BLaER1 (cell line): ENCODE data around the gene SPPL3.
"Not testable (repeated sequence)": the region's sequence is repeated elsewhere in the genome, so short reads cannot be mapped to it uniquely, and the experiment has no call there.

Experiments
- H3K27ac ChIP-seq: shearing (Covaris generic); formaldehyde crosslinking; 2 replicates; pipeline ENCODE4 v1.8.1; 2022
- H3K27me3 ChIP-seq: shearing (Covaris generic); formaldehyde crosslinking; 2 replicates; pipeline ENCODE4 v1.8.1; 2022
- H3K36me3 ChIP-seq: shearing (Covaris generic); formaldehyde crosslinking; 2 replicates; pipeline ENCODE4 v1.8.1; 2022
- H3K4me1 ChIP-seq: shearing (Covaris generic); formaldehyde crosslinking; 2 replicates; pipeline ENCODE4 v1.8.1; 2022
- H3K4me2 ChIP-seq: shearing (Covaris generic); formaldehyde crosslinking; 2 replicates; pipeline ENCODE4 v1.8.1; 2022
- H3K4me3 ChIP-seq: shearing (Covaris generic); formaldehyde crosslinking; 2 replicates; pipeline ENCODE4 v1.8.1; 2022
- H3K9ac ChIP-seq: shearing (Covaris generic); formaldehyde crosslinking; 2 replicates; pipeline ENCODE4 v1.8.1; 2022
- H3K9me3 ChIP-seq: shearing (Covaris generic); formaldehyde crosslinking; 2 replicates; pipeline ENCODE4 v1.8.1; 2022
- H4K20me1 ChIP-seq: shearing (Covaris generic); formaldehyde crosslinking; 2 replicates; pipeline ENCODE4 v1.8.1; 2022
- Cebpa-rat ChIP-seq: shearing (Covaris generic); IDR thresholded peaks from 2 replicates; pipeline ENCODE4 v1.8.1; 2022

Gene SPPL3

GRCh38 chr12:120921637-120922036 is 17.5 kb upstream of the SPPL3 start:
- no peak for TF ChIP-seq Cebpa-rat
- H3K27me3 ChIP-seq, result no peaks in the 10 kb centered on the region
- H3K4me3 ChIP-seq, result no peak overlapping the region
- no peaks in the 10 kb centered on the region for H4K20me1 ChIP-seq
- no peak overlapping the region for H3K27ac ChIP-seq
- H3K9me3 ChIP-seq, result peaks cover 31% of the 10 kb centered on the region
- no peak overlapping the region for H3K9ac ChIP-seq
- H3K4me1 ChIP-seq, result no peaks in the 10 kb centered on the region
- H3K36me3 ChIP-seq, result no peaks in the 10 kb centered on the region
- H3K4me2 ChIP-seq, result no peak overlapping the region

GRCh38 chr12:120920178-120920577 is 16.0 kb upstream of the SPPL3 start:
- Histone ChIP-seq H3K27ac (no peak overlapping the region), H3K4me3 (no peak overlapping the region), H3K9ac (no peak overlapping the region), H3K27me3 (no peaks in the 10 kb centered on the region), H4K20me1 (no peaks in the 10 kb centered on the region), H3K9me3 (peaks cover 35% of the 10 kb centered on the region), H3K36me3 (no peaks in the 10 kb centered on the region), H3K4me1 (no peaks in the 10 kb centered on the region), H3K4me2 (no peak overlapping the region)
- TF ChIP-seq Cebpa-rat, result no peak

- Histone ChIP-seq H3K36me3 (no peaks in the 10 kb centered on the region), H3K27ac (no peak overlapping the region)
Measured at GRCh38 chr12:120917748-120918147, 13.6 kb upstream of the SPPL3 start.

GRCh38 chr12:120916561-120916960 is 12.4 kb upstream of the SPPL3 start:
- no peak for TF ChIP-seq Cebpa-rat
- H4K20me1 ChIP-seq, result no peaks in the 10 kb centered on the region
- no peaks in the 10 kb centered on the region for H3K27me3 ChIP-seq
- H3K4me2 ChIP-seq, result no peak overlapping the region
- peaks cover 35% of the 10 kb centered on the region for H3K9me3 ChIP-seq
- H3K9ac ChIP-seq, result no peak overlapping the region
- no peak overlapping the region for H3K4me3 ChIP-seq
- H3K36me3 ChIP-seq, result no peaks in the 10 kb centered on the region
- H3K27ac ChIP-seq, result no peak overlapping the region
- H3K4me1 ChIP-seq, result no peaks in the 10 kb centered on the region

More at GRCh38 chr12:120917748-120918147, 13.6 kb upstream of the SPPL3 start:
- H3K4me3 ChIP-seq, result no peak overlapping the region
- H4K20me1 ChIP-seq, result no peaks in the 10 kb centered on the region
- no peak for TF ChIP-seq Cebpa-rat
- no peaks in the 10 kb centered on the region for H3K4me1 ChIP-seq
- no peak overlapping the region for H3K9ac ChIP-seq
- no peak overlapping the region for H3K4me2 ChIP-seq
- H3K27me3 ChIP-seq, result no peaks in the 10 kb centered on the region
- H3K9me3 ChIP-seq, result peaks cover 35% of the 10 kb centered on the region

GRCh38 chr12:120914794-120915193 is 10.6 kb upstream of the SPPL3 start:
- H3K27ac ChIP-seq, result no peak overlapping the region
- H3K9me3 ChIP-seq, result peaks cover 35% of the 10 kb centered on the region
- no peaks in the 10 kb centered on the region for H3K27me3 ChIP-seq

GRCh38 chr12:120909633-120910298 is 5.6 kb upstream of the SPPL3 start:
- no peak for TF ChIP-seq Cebpa-rat
- Histone ChIP-seq H3K27ac (no peak overlapping the region), H3K9ac (no peak overlapping the region), H3K27me3 (no peaks in the 10 kb centered on the region), H3K4me3 (no peak overlapping the region), H3K9me3 (no peaks in the 10 kb centered on the region), H4K20me1 (no peaks in the 10 kb centered on the region), H3K4me2 (no peak overlapping the region), H3K4me1 (peaks cover 12% of the 10 kb centered on the region), H3K36me3 (no peaks in the 10 kb centered on the region)

More at GRCh38 chr12:120914794-120915193, 10.6 kb upstream of the SPPL3 start:
- Histone ChIP-seq H3K9ac (no peak overlapping the region), H3K4me1 (no peaks in the 10 kb centered on the region), H3K4me2 (no peak overlapping the region), H3K4me3 (no peak overlapping the region), H3K36me3 (no peaks in the 10 kb centered on the region), H4K20me1 (no peaks in the 10 kb centered on the region)
- TF ChIP-seq Cebpa-rat, result no peak

GRCh38 chr12:120905856-120906384 is 1.8 kb upstream of the SPPL3 start:
- no peak overlapping the region for H3K9ac ChIP-seq
- peaks cover 34% of the 10 kb centered on the region for H3K4me1 ChIP-seq
- H3K9me3 ChIP-seq, result no peaks in the 10 kb centered on the region
- H3K27me3 ChIP-seq, result no peaks in the 10 kb centered on the region
- H3K36me3 ChIP-seq, result peaks cover 4% of the 10 kb centered on the region; the same call in 1 of the 2 replicates
- H3K4me2 ChIP-seq, result no peak overlapping the region
- H3K4me3 ChIP-seq, result no peak overlapping the region
- no peak for TF ChIP-seq Cebpa-rat
- H4K20me1 ChIP-seq, result peaks cover 29% of the 10 kb centered on the region
- H3K27ac ChIP-seq, result no peak overlapping the region

- H4K20me1 ChIP-seq, result peaks cover 52% of the 10 kb centered on the region
- no peaks in the 10 kb centered on the region for H3K9me3 ChIP-seq
- peak overlapping the region; percentile 97 for H3K9ac ChIP-seq
- H3K27ac ChIP-seq, result peak overlapping the region; percentile 95
- no peaks in the 10 kb centered on the region for H3K27me3 ChIP-seq
- no peak for TF ChIP-seq Cebpa-rat
- H3K36me3 ChIP-seq, result peaks cover 20% of the 10 kb centered on the region
- H3K4me1 ChIP-seq, result peaks cover 45% of the 10 kb centered on the region
- H3K4me2 ChIP-seq, result peak overlapping the region; percentile 96
- H3K4me3 ChIP-seq, result peak overlapping the region; percentile 98
Measured at GRCh38 chr12:120903412-120904196, 554 bp downstream of the SPPL3 start.

- Histone ChIP-seq H4K20me1 (peaks cover 59% of the 10 kb centered on the region), H3K4me1 (peaks cover 45% of the 10 kb centered on the region), H3K9me3 (no peaks in the 10 kb centered on the region), H3K4me2 (peak overlapping the region; percentile 96), H3K27me3 (no peaks in the 10 kb centered on the region), H3K27ac (peak overlapping the region; percentile 95), H3K4me3 (peak overlapping the region; percentile 98), H3K9ac (peak overlapping the region; percentile 97), H3K36me3 (peaks cover 20% of the 10 kb centered on the region)
- TF ChIP-seq Cebpa-rat, result no peak
Measured at GRCh38 chr12:120902846-120903411, 1.2 kb downstream of the SPPL3 start.

GRCh38 chr12:120901818-120902217 is 2.3 kb downstream of the SPPL3 start:
- Histone ChIP-seq H3K4me1 (peaks cover 36% of the 10 kb centered on the region), H3K27ac (no peak overlapping the region), H3K36me3 (peaks cover 20% of the 10 kb centered on the region), H3K4me3 (no peak overlapping the region), H4K20me1 (peaks cover 70% of the 10 kb centered on the region), H3K9ac (no peak overlapping the region; the same call in 1 of the 2 replicates), H3K27me3 (no peaks in the 10 kb centered on the region), H3K4me2 (peak overlapping the region; percentile 96), H3K9me3 (no peaks in the 10 kb centered on the region)
- no peak for TF ChIP-seq Cebpa-rat

GRCh38 chr12:120901101-120901500 is 3.1 kb downstream of the SPPL3 start:
- H3K4me2 ChIP-seq, result peak overlapping the region; percentile 96; the same call in 1 of the 2 replicates

More at GRCh38 chr12:120901101-120901500, 3.1 kb downstream of the SPPL3 start:
- H3K9me3 ChIP-seq, H3K27me3 ChIP-seq, H3K4me3 ChIP-seq, H3K9ac ChIP-seq, H3K27ac ChIP-seq: not testable (repeated sequence)
- Histone ChIP-seq H4K20me1 (peaks cover 77% of the 10 kb centered on the region), H3K36me3 (peaks cover 20% of the 10 kb centered on the region), H3K4me1 (peaks cover 35% of the 10 kb centered on the region)
